PC-9 (cell line): ENCODE measurements around the gene TUBD1. TPM values are rescaled to one million over a fixed set of nuclear protein-coding genes. Genes with fewer than 3 reads are reported as not detected.

Experiments
- BruUV-seq: library from RNA; stranded (reverse); fragments of 400-500 nt; replicated peaks from 2 replicates; lab custom pipeline; 2021; lab: Mats Ljungman, UMichigan
- CTCF ChIA-PET: fragments of 300-600 bp; sonication (Branson Sonifier 250); formaldehyde crosslinking; loops from one replicate; lab custom pipeline; 2022; ENCODE audit warnings: antibody characterized with exemption; lab: Charles Lee
- POLR2A ChIA-PET: fragments of 300-600 bp; sonication (Branson Sonifier 250); formaldehyde crosslinking; loops from one replicate; lab custom pipeline; 2022; ENCODE audit warnings: antibody characterized with exemption; ENCODE audit not compliant: unreplicated experiment; lab: Charles Lee
- DNase-seq, 2 experiments: peaks; one replicate each; pipeline versions ENCODE4 v3.0.0 to v3.0.0-alpha.2; 2015 to 2022; ENCODE audit warnings: mixed read lengths in 1 of 2
- H2AFZ ChIP-seq: fragments of 200-600 bp; sonication (generic); 2 replicates; pipeline ENCODE4 v1.8.1; 2017; ENCODE audit warnings: antibody characterized with exemption
- H3F3A ChIP-seq: fragments of 200-600 bp; sonication (generic); 2 replicates; pipeline ENCODE4 v1.8.1; 2017; ENCODE audit warnings: antibody characterized with exemption, mild to moderate bottlenecking, low read depth; ENCODE audit not compliant: insufficient read depth
- H3K27ac ChIP-seq: fragments of 200-600 bp; sonication (generic); 2 replicates; pipeline ENCODE4 v1.6.1; 2016; ENCODE audit warnings: mixed run types
- H3K27me3 ChIP-seq: fragments of 200-600 bp; sonication (generic); 2 replicates; pipeline ENCODE4 v1.6.1; 2016; ENCODE audit warnings: low read depth, mixed run types; ENCODE audit not compliant: insufficient read depth
- H3K36me3 ChIP-seq: fragments of 200-600 bp; sonication (generic); 2 replicates; pipeline ENCODE4 v1.6.1; 2016; ENCODE audit warnings: low read depth, mixed run types
- H3K4me1 ChIP-seq: fragments of 200-600 bp; sonication (generic); replicated peaks from 2 replicates; pipeline ENCODE4 v1.6.1; 2016; ENCODE audit warnings: mixed run types; ENCODE audit not compliant: insufficient read depth
- H3K4me2 ChIP-seq: fragments of 200-600 bp; sonication (generic); 2 replicates; pipeline ENCODE4 v1.6.1; 2017; ENCODE audit warnings: mixed run types
- H3K4me3 ChIP-seq: fragments of 200-600 bp; sonication (generic); 2 replicates; pipeline ENCODE4 v1.6.1; 2016; ENCODE audit warnings: mixed run types
- H3K79me2 ChIP-seq: fragments of 200-600 bp; sonication (generic); 2 replicates; pipeline ENCODE4 v1.6.1; 2017; ENCODE audit warnings: low read depth, mixed run types
- H3K9me2 ChIP-seq: fragments of 200-600 bp; sonication (generic); 2 replicates; pipeline ENCODE4 v1.8.1; 2017; ENCODE audit warnings: mild to moderate bottlenecking; ENCODE audit not compliant: insufficient read depth
- H3K9me3 ChIP-seq: fragments of 200-600 bp; sonication (generic); 2 replicates; pipeline ENCODE4 v1.8.1; 2016; ENCODE audit warnings: low read depth; ENCODE audit not compliant: insufficient read depth
- H4K20me1 ChIP-seq: fragments of 200-600 bp; sonication (generic); 2 replicates; pipeline ENCODE4 v1.8.1; 2017; ENCODE audit not compliant: insufficient read depth
- EZH2 ChIP-seq: fragments of 200-600 bp; sonication (generic); IDR thresholded peaks from 2 replicates; pipeline ENCODE4 v1.8.0; 2017; ENCODE audit warnings: antibody characterized with exemption, low read depth
- intact Hi-C: fragments of 100-400 bp; cut with micrococcal nuclease; formaldehyde crosslinking; loops from one replicate; pipeline ENCODE4 v1.10.0; 2022; ENCODE audit not compliant: unreplicated experiment
- total RNA-seq: library from RNA; stranded (reverse); gene quantifications from 2 replicates; pipeline ENCODE4 v1.2.3, GENCODE V29; 2021
- TF ChIP-seq, protein P1 (sequence below): fragments of 200-600 bp; sonication (generic); conservative IDR thresholded peaks from 2 replicates; pipeline ENCODE4 v1.6.1; 2017; ENCODE audit warnings: mixed run types, antibody characterized with exemption, mild to moderate bottlenecking, moderate library complexity

TUBD1 gene
- total RNA-seq, 1 experiment from 2014 or later = 13.5 TPM

DNA sequence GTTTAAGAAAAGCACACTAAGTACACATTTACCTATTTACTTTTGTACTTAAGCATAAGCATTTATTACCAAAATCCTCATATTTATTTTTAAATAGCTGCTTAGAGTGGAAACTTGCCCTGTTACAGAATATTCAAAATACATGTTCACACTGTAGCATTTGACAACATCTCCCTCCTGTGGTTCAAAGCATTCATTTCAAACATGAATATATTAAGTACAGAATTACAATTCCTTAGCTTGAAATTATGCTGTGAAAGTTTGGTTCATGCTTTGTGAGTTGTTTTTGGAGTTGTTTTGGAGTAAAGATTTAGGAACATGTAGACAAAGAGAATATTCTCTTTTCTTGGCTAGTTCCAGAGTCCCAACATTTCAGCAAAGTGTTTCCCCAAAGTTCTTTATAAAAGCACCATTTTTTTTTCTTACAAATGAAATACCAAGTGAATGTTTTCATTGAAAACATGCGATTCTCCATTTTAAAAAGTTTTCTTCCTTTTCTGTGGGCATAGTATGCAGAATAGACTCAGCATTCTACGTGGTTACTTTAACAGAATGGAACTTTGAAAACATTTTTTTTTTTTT is 33.2 kb downstream of the TUBD1 start:
- peaks cover 57% of the 10 kb centered on the region for H3F3A ChIP-seq
- H2AFZ ChIP-seq = no peak overlapping the region
- H3K27ac ChIP-seq = peak overlapping the region; percentile 98
- CTCF ChIA-PET = interaction anchor here (0.5 to 2.1 kb wide), 8 partner anchors 14 to 259 kb away, joined by 4 to 28 read pairs (median 6); no protein-coding TSS in a partner anchor
- no peak overlapping the region for H3K4me3 ChIP-seq
- peaks cover 3% of the 10 kb centered on the region; the same call in 1 of the 2 replicates for H3K79me2 ChIP-seq
- H4K20me1 ChIP-seq = no peaks in the 10 kb centered on the region
- intact Hi-C loops = loop anchor here (1.0 to 2.0 kb wide), 2 partner anchors 15 to 106 kb away; no protein-coding TSS in a partner anchor
- peaks cover 48% of the 10 kb centered on the region for H3K4me1 ChIP-seq
- no peaks in the 10 kb centered on the region for H3K9me2 ChIP-seq
- H3K36me3 ChIP-seq = no peaks in the 10 kb centered on the region
- no peak for DNase-seq
- POLR2A ChIA-PET = interaction anchor here (0.6 to 1.0 kb wide), 6 partner anchors 10 to 734 kb away, joined by 3 to 33 read pairs (median 8); no protein-coding TSS in a partner anchor
- no peaks in the 10 kb centered on the region for H3K9me3 ChIP-seq
- H3K27me3 ChIP-seq = no peaks in the 10 kb centered on the region
- TF ChIP-seq, protein P1, sequence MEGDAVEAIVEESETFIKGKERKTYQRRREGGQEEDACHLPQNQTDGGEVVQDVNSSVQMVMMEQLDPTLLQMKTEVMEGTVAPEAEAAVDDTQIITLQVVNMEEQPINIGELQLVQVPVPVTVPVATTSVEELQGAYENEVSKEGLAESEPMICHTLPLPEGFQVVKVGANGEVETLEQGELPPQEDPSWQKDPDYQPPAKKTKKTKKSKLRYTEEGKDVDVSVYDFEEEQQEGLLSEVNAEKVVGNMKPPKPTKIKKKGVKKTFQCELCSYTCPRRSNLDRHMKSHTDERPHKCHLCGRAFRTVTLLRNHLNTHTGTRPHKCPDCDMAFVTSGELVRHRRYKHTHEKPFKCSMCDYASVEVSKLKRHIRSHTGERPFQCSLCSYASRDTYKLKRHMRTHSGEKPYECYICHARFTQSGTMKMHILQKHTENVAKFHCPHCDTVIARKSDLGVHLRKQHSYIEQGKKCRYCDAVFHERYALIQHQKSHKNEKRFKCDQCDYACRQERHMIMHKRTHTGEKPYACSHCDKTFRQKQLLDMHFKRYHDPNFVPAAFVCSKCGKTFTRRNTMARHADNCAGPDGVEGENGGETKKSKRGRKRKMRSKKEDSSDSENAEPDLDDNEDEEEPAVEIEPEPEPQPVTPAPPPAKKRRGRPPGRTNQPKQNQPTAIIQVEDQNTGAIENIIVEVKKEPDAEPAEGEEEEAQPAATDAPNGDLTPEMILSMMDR = peak; percentile 90
- no peak for TF ChIP-seq EZH2
- H3K4me2 ChIP-seq = peak overlapping the region; percentile 41
- no TSS peak for BruUV-seq

DNA sequence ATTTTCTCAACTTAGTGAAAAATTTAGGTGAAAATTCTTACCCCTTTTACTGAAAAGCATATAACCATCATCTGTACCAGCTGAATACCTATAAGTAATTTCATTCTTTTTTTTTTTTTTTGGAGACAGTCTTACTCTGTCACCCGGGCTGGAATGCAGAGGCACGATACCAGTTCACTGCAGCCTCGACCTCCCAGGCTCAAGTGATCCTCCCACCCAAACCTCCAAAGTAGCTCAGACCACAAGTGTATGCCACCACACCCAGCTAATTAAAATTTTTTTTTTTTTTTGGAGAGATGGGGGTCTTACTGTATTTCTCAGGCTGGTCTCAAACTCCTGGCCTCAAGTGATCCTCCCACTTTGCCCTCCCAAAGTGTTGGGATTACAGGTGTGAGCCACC is 33.8 kb downstream of the TUBD1 start:
- no peaks in the 10 kb centered on the region for H3K9me3 ChIP-seq
- H4K20me1 ChIP-seq = no peaks in the 10 kb centered on the region
- peaks cover 63% of the 10 kb centered on the region for H3F3A ChIP-seq
- no peak overlapping the region for H2AFZ ChIP-seq
- CTCF ChIA-PET = interaction anchor here (0.6 to 2.1 kb wide), 8 partner anchors 10 to 113 kb away, joined by 3 to 28 read pairs (median 5); no protein-coding TSS in a partner anchor
- H3K36me3 ChIP-seq = no peaks in the 10 kb centered on the region
- peak overlapping the region; percentile 41 for H3K4me2 ChIP-seq
- DNase-seq = no peak
- no peaks in the 10 kb centered on the region for H3K27me3 ChIP-seq
- intact Hi-C loops = loop anchor here (1.0 to 2.0 kb wide), 2 partner anchors 14 to 106 kb away; no protein-coding TSS in a partner anchor
- no TSS peak for BruUV-seq
- no peaks in the 10 kb centered on the region for H3K9me2 ChIP-seq
- TF ChIP-seq, protein P1 = no peak
- no peak for TF ChIP-seq EZH2
- H3K4me1 ChIP-seq = peaks cover 54% of the 10 kb centered on the region
- no peak overlapping the region for H3K4me3 ChIP-seq
- POLR2A ChIA-PET = interaction anchor here (0.6 to 1.0 kb wide), 5 partner anchors 14 to 733 kb away, joined by 3 to 18 read pairs (median 6); no protein-coding TSS in a partner anchor
- H3K27ac ChIP-seq = peak overlapping the region; percentile 98
- H3K79me2 ChIP-seq = peaks cover 9% of the 10 kb centered on the region; the same call in 1 of the 2 replicates

DNA sequence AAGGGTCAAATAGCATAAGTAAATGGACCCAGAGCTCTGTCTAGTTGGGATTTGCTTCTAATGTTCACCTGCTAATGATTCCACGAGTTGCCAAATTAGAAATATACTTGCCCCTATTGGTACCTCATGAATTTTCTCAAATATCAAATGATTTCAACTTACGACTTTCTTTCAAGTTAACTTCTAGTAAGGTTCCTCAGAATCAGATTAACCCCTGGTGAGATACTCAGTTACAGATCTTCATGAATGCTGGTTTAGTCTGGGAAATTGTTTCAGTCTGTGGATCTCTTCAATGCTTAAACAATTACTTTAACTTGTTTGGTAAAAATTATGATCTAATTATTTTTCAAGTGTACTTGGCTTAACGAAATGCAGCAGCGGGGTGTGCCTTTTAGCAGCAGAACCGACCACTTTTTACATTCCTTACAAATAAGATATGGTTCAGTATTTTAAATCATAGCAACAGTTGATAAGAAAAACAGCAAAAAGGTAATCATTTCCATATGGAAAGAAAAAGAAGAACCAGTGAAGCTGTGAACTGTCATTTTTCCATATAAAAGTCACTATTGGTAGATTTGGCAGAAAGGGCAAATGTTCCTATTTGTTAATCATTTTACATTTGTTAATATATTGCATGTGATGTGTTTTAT is 34.5 kb downstream of the TUBD1 start:
- Histone ChIP-seq H3K4me3 (no peak overlapping the region), H3K79me2 (peaks cover 10% of the 10 kb centered on the region; the same call in 1 of the 2 replicates), H3K9me2 (no peaks in the 10 kb centered on the region), H3F3A (peaks cover 62% of the 10 kb centered on the region), H4K20me1 (no peaks in the 10 kb centered on the region), H3K9me3 (no peaks in the 10 kb centered on the region), H3K27me3 (no peaks in the 10 kb centered on the region), H3K4me1 (peaks cover 59% of the 10 kb centered on the region), H2AFZ (no peak overlapping the region), H3K4me2 (0 out of 2 replicates have a peak overlapping the region, but pooled peaks have one; percentile 41), H3K27ac (peak overlapping the region; percentile 98), H3K36me3 (no peaks in the 10 kb centered on the region)
- ChIA-PET POLR2A (interaction anchor here (0.6 to 0.7 kb wide), 4 partner anchors 14 to 627 kb away, joined by 5 to 12 read pairs (median 8); no protein-coding TSS in a partner anchor), CTCF (interaction anchor here (0.6 to 2.1 kb wide), 6 partner anchors 11 to 112 kb away, joined by 3 to 28 read pairs (median 6); no protein-coding TSS in a partner anchor)
- no peak for DNase-seq
- BruUV-seq = no TSS peak
- TF ChIP-seq, protein P1 = no peak
- TF ChIP-seq EZH2 = no peak
- intact Hi-C loops = loop anchor here (2.0 kb wide), 1 partner anchor 13 kb away; no protein-coding TSS in a partner anchor
